ENCODE measurements around the gene RAVER2. TPM values are rescaled to one million over a fixed set of nuclear protein-coding genes. Genes with fewer than 3 reads are reported as not detected.

The RAVER2 gene
- total and polyA plus RNA-seq, 2 experiments from 2014 or later: 0.63 to 2.4 TPM

- H3K4me2 ChIP-seq (ENCODE audit: unreplicated experiment): no peak overlapping the region
- H2AFZ ChIP-seq: no peak overlapping the region
- no peaks in the 10 kb centered on the region for H3F3A ChIP-seq (ENCODE audit: insufficient read depth)
- peaks cover 6% of the 10 kb centered on the region; the same call in 1 of the 2 replicates for H3K4me1 ChIP-seq (ENCODE audit: insufficient read depth)
- no peaks in the 10 kb centered on the region for H4K20me1 ChIP-seq (ENCODE audit: insufficient read depth)
- TF ChIP-seq EZH2 (IDR thresholded peaks at IDR 0.05; ENCODE audit: insufficient read depth, poor library complexity, severe bottlenecking) (no peak), EZH2phosphoT487 (IDR thresholded peaks at IDR 0.05; ENCODE audit: insufficient read depth, low read depth) (no peak)
- no peaks in the 10 kb centered on the region for H3K9me3 ChIP-seq (ENCODE audit: low read depth)
- H3K27ac ChIP-seq: no peak overlapping the region
- no peaks in the 10 kb centered on the region for H3K27me3 ChIP-seq (replicated peaks; ENCODE audit: insufficient read depth)
- no peak overlapping the region for H3K4me3 ChIP-seq
- H3K9ac ChIP-seq: no peak overlapping the region
- in situ Hi-C loops (cut with MboI): no loop called here
- 85% methylated on average over 7 of the region's 7 CpGs for WGBS, 2 experiments (ENCODE audit: low coverage in 1 of 2, low lambda C conversion rate in 2 of 2, missing lambda C conversion rate in 2 of 2)
- no peaks in the 10 kb centered on the region for H3K9me2 ChIP-seq (ENCODE audit: insufficient read depth)
- no peaks in the 10 kb centered on the region for H3K79me2 ChIP-seq (ENCODE audit: insufficient read depth)
- no peak for DNase-seq
- peaks cover 48% of the 10 kb centered on the region; the same call in 1 of the 2 replicates for H3K36me3 ChIP-seq (ENCODE audit: low read depth)
These were observed 99.3 kb downstream of the RAVER2 start for GRCh38 chr1:64844175-64844574.

DNA sequence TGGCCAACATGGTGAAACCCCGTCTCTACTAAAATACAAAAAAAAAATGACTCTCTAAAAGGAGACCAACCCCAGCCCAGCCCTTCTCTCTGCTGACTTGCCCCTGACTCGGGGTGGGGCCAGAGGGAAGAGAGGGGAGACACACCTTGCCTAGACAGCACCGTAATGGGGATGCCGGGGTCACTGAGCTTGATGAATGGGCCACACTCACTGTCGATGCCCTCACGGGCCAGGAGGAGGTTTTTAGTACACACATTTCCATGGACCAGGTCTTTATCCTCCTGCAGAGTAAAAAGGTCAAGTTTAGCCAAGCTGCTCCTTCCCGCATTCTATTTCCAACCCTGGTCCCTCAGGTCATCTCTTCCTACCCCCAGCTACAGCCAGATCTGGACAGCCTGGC is 99.7 kb downstream of the RAVER2 start:
- Histone ChIP-seq H3K27ac (no peak overlapping the region), H3K36me3 (ENCODE audit: low read depth) (peaks cover 48% of the 10 kb centered on the region; the same call in 1 of the 2 replicates), H4K20me1 (ENCODE audit: insufficient read depth) (no peaks in the 10 kb centered on the region), H3K4me3 (no peak overlapping the region), H3F3A (ENCODE audit: insufficient read depth) (no peaks in the 10 kb centered on the region), H3K9me3 (ENCODE audit: low read depth) (no peaks in the 10 kb centered on the region), H2AFZ (no peak overlapping the region), H3K4me1 (ENCODE audit: insufficient read depth) (peaks cover 6% of the 10 kb centered on the region; the same call in 1 of the 2 replicates), H3K9ac (no peak overlapping the region), H3K9me2 (ENCODE audit: insufficient read depth) (no peaks in the 10 kb centered on the region), H3K79me2 (ENCODE audit: insufficient read depth) (no peaks in the 10 kb centered on the region), H3K27me3 (replicated peaks; ENCODE audit: insufficient read depth) (no peaks in the 10 kb centered on the region), H3K4me2 (ENCODE audit: unreplicated experiment) (no peak overlapping the region)
- no peak for DNase-seq
- 98 to 99% methylated on average over 7 of the region's 7 CpGs for whole genome bisulfite sequencing, 2 experiments (ENCODE audit: low coverage in 1 of 2, low lambda C conversion rate in 2 of 2, missing lambda C conversion rate in 2 of 2)
- TF ChIP-seq EZH2 (IDR thresholded peaks at IDR 0.05; ENCODE audit: insufficient read depth, poor library complexity, severe bottlenecking): no peak
- TF ChIP-seq EZH2phosphoT487 (IDR thresholded peaks at IDR 0.05; ENCODE audit: insufficient read depth, low read depth): no peak
- in situ Hi-C loops (cut with MboI): no loop called here

DNA sequence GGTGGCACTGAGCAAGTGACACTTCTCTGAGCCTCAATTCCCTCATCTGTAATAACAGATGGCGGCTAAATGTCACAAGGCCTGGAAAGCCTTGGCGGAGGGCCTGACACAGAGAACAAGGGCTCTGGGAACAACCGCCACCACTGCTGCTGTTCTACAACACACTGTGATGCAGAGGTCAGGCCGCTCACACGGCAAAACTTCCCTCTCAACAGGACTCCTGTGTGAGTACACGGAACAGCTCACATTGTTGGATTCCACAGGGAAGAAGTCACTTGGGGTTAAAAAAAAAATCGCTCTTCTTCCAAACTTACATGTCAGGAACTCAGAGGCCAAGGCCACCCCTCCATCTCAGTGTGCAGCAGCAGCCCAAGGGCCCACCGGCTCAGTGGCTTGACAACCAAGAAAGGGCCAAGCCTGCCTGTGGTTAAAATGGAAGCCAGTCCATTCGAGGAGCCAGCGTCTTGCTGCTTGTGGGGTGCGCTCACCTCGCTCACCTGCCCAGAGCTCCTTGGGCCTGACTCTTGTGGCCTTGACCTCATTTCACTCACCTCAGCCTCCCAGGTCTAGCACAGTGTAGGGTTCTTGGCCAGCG is 101.1 kb downstream of the RAVER2 start:
- no peak overlapping the region for H2AFZ ChIP-seq
- DNase-seq: no peak
- WGBS, 2 experiments (ENCODE audit: low coverage in 1 of 2, low lambda C conversion rate in 2 of 2, missing lambda C conversion rate in 2 of 2): 93% methylated on average over 13 of the region's 13 CpGs
- no peaks in the 10 kb centered on the region for H3F3A ChIP-seq (ENCODE audit: insufficient read depth)
- no peaks in the 10 kb centered on the region for H3K79me2 ChIP-seq (ENCODE audit: insufficient read depth)
- H3K27ac ChIP-seq: no peak overlapping the region
- peaks cover 37% of the 10 kb centered on the region; the same call in 1 of the 2 replicates for H3K36me3 ChIP-seq (ENCODE audit: low read depth)
- no peak overlapping the region for H3K4me2 ChIP-seq (ENCODE audit: unreplicated experiment)
- H3K4me1 ChIP-seq (ENCODE audit: insufficient read depth): peaks cover 6% of the 10 kb centered on the region; the same call in 1 of the 2 replicates
- TF ChIP-seq EZH2 (IDR thresholded peaks at IDR 0.05; ENCODE audit: insufficient read depth, poor library complexity, severe bottlenecking) (no peak), EZH2phosphoT487 (IDR thresholded peaks at IDR 0.05; ENCODE audit: insufficient read depth, low read depth) (no peak)
- no peak overlapping the region for H3K9ac ChIP-seq
- H3K9me2 ChIP-seq (ENCODE audit: insufficient read depth): no peaks in the 10 kb centered on the region
- no peaks in the 10 kb centered on the region for H4K20me1 ChIP-seq (ENCODE audit: insufficient read depth)
- H3K27me3 ChIP-seq (replicated peaks; ENCODE audit: insufficient read depth): no peaks in the 10 kb centered on the region
- no peak overlapping the region for H3K4me3 ChIP-seq
- no peaks in the 10 kb centered on the region for H3K9me3 ChIP-seq (ENCODE audit: low read depth)
- in situ Hi-C loops (cut with MboI): no loop called here

- H3K36me3 ChIP-seq (ENCODE audit: low read depth): peaks cover 32% of the 10 kb centered on the region; the same call in 1 of the 2 replicates
- WGBS, 2 experiments (ENCODE audit: low coverage in 1 of 2, low lambda C conversion rate in 2 of 2, missing lambda C conversion rate in 2 of 2): 94 to 95% methylated on average over 10 of the region's 10 CpGs
- in situ Hi-C loops (cut with MboI): no loop called here
These were observed 101.9 kb downstream of the RAVER2 start for GRCh38 chr1:64846573-64847430.

More at GRCh38 chr1:64846573-64847430, 101.9 kb downstream of the RAVER2 start:
- Histone ChIP-seq H3K9ac (no peak overlapping the region), H3K4me3 (no peak overlapping the region), H3K79me2 (ENCODE audit: insufficient read depth) (no peaks in the 10 kb centered on the region), H3K4me2 (ENCODE audit: unreplicated experiment) (no peak overlapping the region), H3K27ac (no peak overlapping the region), H3K9me2 (ENCODE audit: insufficient read depth) (no peaks in the 10 kb centered on the region), H3K27me3 (replicated peaks; ENCODE audit: insufficient read depth) (no peaks in the 10 kb centered on the region), H3K9me3 (ENCODE audit: low read depth) (no peaks in the 10 kb centered on the region), H3K4me1 (ENCODE audit: insufficient read depth) (peaks cover 4% of the 10 kb centered on the region; the same call in 1 of the 2 replicates), H4K20me1 (ENCODE audit: insufficient read depth) (no peaks in the 10 kb centered on the region), H3F3A (ENCODE audit: insufficient read depth) (no peaks in the 10 kb centered on the region), H2AFZ (no peak overlapping the region)
- DNase-seq: no peak
- TF ChIP-seq EZH2 (IDR thresholded peaks at IDR 0.05; ENCODE audit: insufficient read depth, poor library complexity, severe bottlenecking): no peak
- no peak for TF ChIP-seq EZH2phosphoT487 (IDR thresholded peaks at IDR 0.05; ENCODE audit: insufficient read depth, low read depth)

Data from GM23248 (cell line).